SK-N-SH treated with all-trans-retinoic acid at 6 μM for 48 hours (cell line): ENCODE data around the gene NCAM1.

ENCODE experiments used
- ATAC-seq: fragments of 200-7000 bp; cut with Tn5 transposase; 3 replicates; pipeline ENCODE4 v1.9.1; 2020; ENCODE audit warnings: mild to moderate bottlenecking, moderate library complexity
- ARNTL ChIP-seq: fragments of 450-650 bp; formaldehyde crosslinking; IDR thresholded peaks from 2 replicates; pipeline ENCODE4 v1.5.0; 2020; ENCODE audit warnings: low read depth, mild to moderate bottlenecking, moderate library complexity, borderline replicate concordance
- BACH2 ChIP-seq: fragments of 250-450 bp; sonication (Bioruptor Pico); IDR thresholded peaks from 2 replicates; pipeline ENCODE4 v1.9.0; 2021; ENCODE audit warnings: mild to moderate bottlenecking, borderline replicate concordance
- CSDC2 ChIP-seq: fragments of 250-450 bp; sonication (Bioruptor Pico); IDR thresholded peaks from 2 replicates; pipeline ENCODE4 v1.5.0; 2020; ENCODE audit warnings: mild to moderate bottlenecking, moderate library complexity
- ESRRG ChIP-seq: fragments of 250-450 bp; sonication (Bioruptor Pico); IDR thresholded peaks from 2 replicates; pipeline ENCODE4 v1.6.1; 2021; ENCODE audit warnings: mild to moderate bottlenecking
- GLIS3 ChIP-seq: fragments of 250-450 bp; sonication (Bioruptor Pico); IDR thresholded peaks from 2 replicates; pipeline ENCODE4 v1.5.0; 2020; ENCODE audit warnings: mild to moderate bottlenecking, moderate library complexity
- ISL1 ChIP-seq: fragments of 250-450 bp; sonication (Bioruptor Pico); IDR thresholded peaks from 2 replicates; pipeline ENCODE4 v2.1.2; 2022; ENCODE audit warnings: mild to moderate bottlenecking, moderate library complexity
- OSR1 ChIP-seq: fragments of 250-450 bp; sonication (Bioruptor Pico); IDR thresholded peaks from 2 replicates; pipeline ENCODE4 v1.8.0; 2022; ENCODE audit warnings: moderate library complexity, mild to moderate bottlenecking, inconsistent platforms
- PATZ1 ChIP-seq: fragments of 250-450 bp; sonication (Bioruptor Pico); IDR thresholded peaks from 2 replicates; pipeline ENCODE4 v1.8.0; 2020; ENCODE audit warnings: mild to moderate bottlenecking, moderate library complexity, borderline replicate concordance
- PPARA ChIP-seq: fragments of 250-450 bp; sonication (Bioruptor Pico); IDR thresholded peaks from 2 replicates; pipeline ENCODE4 v1.5.0; 2020; ENCODE audit warnings: mild to moderate bottlenecking, borderline replicate concordance
- RARB ChIP-seq: fragments of 250-450 bp; sonication (Bioruptor Pico); IDR thresholded peaks from 2 replicates; pipeline ENCODE4 v1.8.0; 2021; ENCODE audit warnings: mild to moderate bottlenecking, moderate library complexity
- SNAI2 ChIP-seq: fragments of 250-450 bp; sonication (Bioruptor Pico); IDR thresholded peaks from 2 replicates; pipeline ENCODE4 v1.5.0; 2020; ENCODE audit warnings: mild to moderate bottlenecking, moderate library complexity
- TCF4 ChIP-seq: fragments of 250-450 bp; sonication (Bioruptor Pico); IDR thresholded peaks from 2 replicates; pipeline ENCODE4 v1.8.0; 2021; ENCODE audit warnings: mild to moderate bottlenecking, moderate library complexity, borderline replicate concordance
- TOX ChIP-seq: fragments of 250-450 bp; sonication (Bioruptor Pico); IDR thresholded peaks from 2 replicates; pipeline ENCODE4 v1.8.0; 2021; ENCODE audit warnings: mild to moderate bottlenecking, moderate library complexity, borderline replicate concordance
- TSHZ2 ChIP-seq: fragments of 250-450 bp; sonication (Bioruptor Pico); IDR thresholded peaks from 2 replicates; pipeline ENCODE4 v1.5.0; 2020; ENCODE audit warnings: mild to moderate bottlenecking, moderate library complexity
- ZC3H10 ChIP-seq: fragments of 250-450 bp; sonication (Bioruptor Pico); IDR thresholded peaks from 2 replicates; pipeline ENCODE4 v1.5.1; 2021; ENCODE audit warnings: mild to moderate bottlenecking, moderate library complexity
- ZFP30 ChIP-seq: fragments of 450-650 bp; formaldehyde crosslinking; IDR thresholded peaks from 2 replicates; pipeline ENCODE4 v1.5.0; 2022; ENCODE audit warnings: mild to moderate bottlenecking, moderate library complexity
- ZNF565 ChIP-seq: fragments of 450-650 bp; formaldehyde crosslinking; conservative IDR thresholded peaks from 2 replicates; pipeline ENCODE4 v1.5.0; 2020; ENCODE audit warnings: low read depth, mild to moderate bottlenecking, moderate library complexity
- ZNF70 ChIP-seq: fragments of 450-650 bp; formaldehyde crosslinking; IDR thresholded peaks from 2 replicates; pipeline ENCODE4 v1.5.0; 2020; ENCODE audit warnings: mild to moderate bottlenecking, moderate library complexity
- TF ChIP-seq, protein P1 (sequence below): fragments of 250-450 bp; sonication (Bioruptor Pico); IDR thresholded peaks from 2 replicates; pipeline ENCODE4 v1.5.1; 2021; ENCODE audit warnings: mild to moderate bottlenecking, moderate library complexity
- TF ChIP-seq, protein P2 (sequence below): fragments of 250-450 bp; sonication (Bioruptor Pico); IDR thresholded peaks from 2 replicates; pipeline ENCODE4 v1.8.0; 2021; ENCODE audit warnings: low read depth, mild to moderate bottlenecking, moderate library complexity, borderline replicate concordance

Gene NCAM1

GRCh38 chr11:113015098-113015455, 53.9 kb downstream of the NCAM1 start:
- TF ChIP-seq ZFP30 (CRISPR knock-in tag), result no peak
- TF ChIP-seq ESRRG (CRISPR knock-in tag), result no peak
- no peak for TF ChIP-seq BACH2 (CRISPR knock-in tag)
- TF ChIP-seq TSHZ2 (CRISPR knock-in tag), result no peak
- no peak for TF ChIP-seq PATZ1 (CRISPR knock-in tag)
- no peak for TF ChIP-seq TOX (CRISPR knock-in tag)
- TF ChIP-seq OSR1, result no peak
- no peak for TF ChIP-seq RARB (CRISPR knock-in tag)
- no peak for TF ChIP-seq CSDC2 (CRISPR knock-in tag)
- TF ChIP-seq TCF4 (CRISPR knock-in tag), result no peak
- TF ChIP-seq ZNF565, result no peak
- TF ChIP-seq ZNF70, result no peak
- no peak for TF ChIP-seq ZC3H10 (CRISPR knock-in tag)
- TF ChIP-seq ISL1, result no peak
- TF ChIP-seq, protein P1, sequence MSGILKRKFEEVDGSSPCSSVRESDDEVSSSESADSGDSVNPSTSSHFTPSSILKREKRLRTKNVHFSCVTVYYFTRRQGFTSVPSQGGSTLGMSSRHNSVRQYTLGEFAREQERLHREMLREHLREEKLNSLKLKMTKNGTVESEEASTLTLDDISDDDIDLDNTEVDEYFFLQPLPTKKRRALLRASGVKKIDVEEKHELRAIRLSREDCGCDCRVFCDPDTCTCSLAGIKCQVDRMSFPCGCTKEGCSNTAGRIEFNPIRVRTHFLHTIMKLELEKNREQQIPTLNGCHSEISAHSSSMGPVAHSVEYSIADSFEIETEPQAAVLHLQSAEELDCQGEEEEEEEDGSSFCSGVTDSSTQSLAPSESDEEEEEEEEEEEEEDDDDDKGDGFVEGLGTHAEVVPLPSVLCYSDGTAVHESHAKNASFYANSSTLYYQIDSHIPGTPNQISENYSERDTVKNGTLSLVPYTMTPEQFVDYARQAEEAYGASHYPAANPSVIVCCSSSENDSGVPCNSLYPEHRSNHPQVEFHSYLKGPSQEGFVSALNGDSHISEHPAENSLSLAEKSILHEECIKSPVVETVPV (CRISPR knock-in tag), result no peak
- TF ChIP-seq ARNTL (CRISPR knock-in tag), result no peak
- TF ChIP-seq SNAI2, result no peak

GRCh38 chr11:113016905-113017304, 55.7 kb downstream of the NCAM1 start:
- TF ChIP-seq PATZ1 (CRISPR knock-in tag) (no peak), TSHZ2 (CRISPR knock-in tag) (no peak), ZNF565 (no peak), SNAI2 (no peak), PPARA (CRISPR knock-in tag) (no peak)
- TF ChIP-seq, all 23 proteins: peak for 0
- no peak for ATAC-seq

More at GRCh38 chr11:113015098-113015455, 53.9 kb downstream of the NCAM1 start:
- ATAC-seq, result no peak

- ATAC-seq, result no peak
- TF ChIP-seq ISL1 (no peak), ZNF70 (no peak), GLIS3 (no peak), PATZ1 (CRISPR knock-in tag) (no peak), TSHZ2 (CRISPR knock-in tag) (no peak)
- TF ChIP-seq, protein P2, sequence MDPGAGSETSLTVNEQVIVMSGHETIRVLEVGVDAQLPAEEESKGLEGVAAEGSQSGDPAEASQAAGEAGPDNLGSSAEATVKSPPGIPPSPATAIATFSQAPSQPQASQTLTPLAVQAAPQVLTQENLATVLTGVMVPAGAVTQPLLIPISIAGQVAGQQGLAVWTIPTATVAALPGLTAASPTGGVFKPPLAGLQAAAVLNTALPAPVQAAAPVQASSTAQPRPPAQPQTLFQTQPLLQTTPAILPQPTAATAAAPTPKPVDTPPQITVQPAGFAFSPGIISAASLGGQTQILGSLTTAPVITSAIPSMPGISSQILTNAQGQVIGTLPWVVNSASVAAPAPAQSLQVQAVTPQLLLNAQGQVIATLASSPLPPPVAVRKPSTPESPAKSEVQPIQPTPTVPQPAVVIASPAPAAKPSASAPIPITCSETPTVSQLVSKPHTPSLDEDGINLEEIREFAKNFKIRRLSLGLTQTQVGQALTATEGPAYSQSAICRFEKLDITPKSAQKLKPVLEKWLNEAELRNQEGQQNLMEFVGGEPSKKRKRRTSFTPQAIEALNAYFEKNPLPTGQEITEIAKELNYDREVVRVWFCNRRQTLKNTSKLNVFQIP (CRISPR knock-in tag), result no peak
These were observed 57.7 kb downstream of the NCAM1 start for GRCh38 chr11:113018913-113019312.
